ENCODE measurements around the gene CYB561.

CYB561 gene

DNA sequence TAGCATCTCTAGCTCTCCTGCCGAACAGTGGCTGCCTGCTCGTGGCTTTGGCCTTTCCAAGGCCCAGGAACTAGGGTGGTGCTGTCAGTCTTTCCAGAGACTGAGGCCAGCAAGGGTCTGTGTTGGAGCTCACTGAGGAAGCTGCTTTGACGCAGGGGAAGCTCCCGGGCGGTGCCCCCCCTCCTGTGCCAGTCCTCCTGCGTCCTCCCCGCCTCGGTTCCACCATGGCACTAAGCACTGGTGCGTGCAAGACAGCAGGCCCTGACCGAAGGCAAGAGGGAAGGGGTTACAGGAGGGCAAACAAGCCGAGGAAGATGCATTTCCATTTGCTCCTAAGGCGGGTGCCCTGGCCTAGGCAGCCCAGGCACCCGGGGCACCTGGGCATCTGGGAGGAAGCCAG, 4.5 kb downstream of the CYB561 start:
- TF ChIP-seq, protein P1, sequence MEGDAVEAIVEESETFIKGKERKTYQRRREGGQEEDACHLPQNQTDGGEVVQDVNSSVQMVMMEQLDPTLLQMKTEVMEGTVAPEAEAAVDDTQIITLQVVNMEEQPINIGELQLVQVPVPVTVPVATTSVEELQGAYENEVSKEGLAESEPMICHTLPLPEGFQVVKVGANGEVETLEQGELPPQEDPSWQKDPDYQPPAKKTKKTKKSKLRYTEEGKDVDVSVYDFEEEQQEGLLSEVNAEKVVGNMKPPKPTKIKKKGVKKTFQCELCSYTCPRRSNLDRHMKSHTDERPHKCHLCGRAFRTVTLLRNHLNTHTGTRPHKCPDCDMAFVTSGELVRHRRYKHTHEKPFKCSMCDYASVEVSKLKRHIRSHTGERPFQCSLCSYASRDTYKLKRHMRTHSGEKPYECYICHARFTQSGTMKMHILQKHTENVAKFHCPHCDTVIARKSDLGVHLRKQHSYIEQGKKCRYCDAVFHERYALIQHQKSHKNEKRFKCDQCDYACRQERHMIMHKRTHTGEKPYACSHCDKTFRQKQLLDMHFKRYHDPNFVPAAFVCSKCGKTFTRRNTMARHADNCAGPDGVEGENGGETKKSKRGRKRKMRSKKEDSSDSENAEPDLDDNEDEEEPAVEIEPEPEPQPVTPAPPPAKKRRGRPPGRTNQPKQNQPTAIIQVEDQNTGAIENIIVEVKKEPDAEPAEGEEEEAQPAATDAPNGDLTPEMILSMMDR (IDR thresholded peaks at IDR 0.05; ENCODE audit: low read depth, low read length): no peak
- Histone ChIP-seq H3K9me3 (ENCODE audit: severe bottlenecking) (no peaks in the 10 kb centered on the region), H3K27ac (peak overlapping the region; percentile 22; the same call in 1 of the 2 replicates), H3K4me3 (ENCODE audit: low read depth, low read length) (no peak overlapping the region), H3K27me3 (ENCODE audit: insufficient read depth, low read depth, severe bottlenecking) (no peaks in the 10 kb centered on the region), H3K36me3 (no peaks in the 10 kb centered on the region)
- DNase-seq: no peak

DNA sequence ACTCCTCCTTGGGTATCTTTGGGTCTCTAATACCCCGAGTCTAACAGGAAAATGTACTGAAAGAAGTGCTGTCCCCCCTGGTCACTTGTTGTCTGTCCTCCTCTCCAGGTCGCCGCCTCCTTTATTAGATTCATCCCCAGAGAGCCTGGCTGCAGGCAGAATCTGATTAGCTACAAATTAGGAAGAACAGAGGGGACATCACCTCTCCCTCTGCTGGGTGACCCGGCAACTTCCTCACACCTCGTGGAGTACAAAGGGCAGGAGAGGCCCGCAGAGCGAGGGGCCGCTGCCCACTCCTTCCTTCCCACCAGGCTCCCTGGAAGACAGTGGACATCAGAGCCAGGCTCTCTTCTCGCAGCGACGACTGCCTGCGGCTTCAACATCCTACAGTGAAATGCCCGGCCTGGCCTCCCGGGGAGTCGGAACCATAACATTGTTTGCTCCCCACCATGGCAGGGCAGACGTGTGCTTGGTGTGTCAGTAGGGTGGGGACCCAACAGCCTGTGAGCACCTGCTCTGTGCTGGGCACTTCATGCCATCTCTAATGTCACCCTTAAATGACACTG, 5.3 kb downstream of the CYB561 start:
- no peaks in the 10 kb centered on the region; the same call in 1 of the 2 replicates for H3K36me3 ChIP-seq
- DNase-seq: no peak
- TF ChIP-seq, protein P1 (IDR thresholded peaks at IDR 0.05; ENCODE audit: low read depth, low read length): no peak
- H3K4me3 ChIP-seq (ENCODE audit: low read depth, low read length): no peak overlapping the region
- H3K27ac ChIP-seq: no peak overlapping the region
- H3K9me3 ChIP-seq (ENCODE audit: severe bottlenecking): no peaks in the 10 kb centered on the region
- no peaks in the 10 kb centered on the region for H3K27me3 ChIP-seq (ENCODE audit: insufficient read depth, low read depth, severe bottlenecking)

DNA sequence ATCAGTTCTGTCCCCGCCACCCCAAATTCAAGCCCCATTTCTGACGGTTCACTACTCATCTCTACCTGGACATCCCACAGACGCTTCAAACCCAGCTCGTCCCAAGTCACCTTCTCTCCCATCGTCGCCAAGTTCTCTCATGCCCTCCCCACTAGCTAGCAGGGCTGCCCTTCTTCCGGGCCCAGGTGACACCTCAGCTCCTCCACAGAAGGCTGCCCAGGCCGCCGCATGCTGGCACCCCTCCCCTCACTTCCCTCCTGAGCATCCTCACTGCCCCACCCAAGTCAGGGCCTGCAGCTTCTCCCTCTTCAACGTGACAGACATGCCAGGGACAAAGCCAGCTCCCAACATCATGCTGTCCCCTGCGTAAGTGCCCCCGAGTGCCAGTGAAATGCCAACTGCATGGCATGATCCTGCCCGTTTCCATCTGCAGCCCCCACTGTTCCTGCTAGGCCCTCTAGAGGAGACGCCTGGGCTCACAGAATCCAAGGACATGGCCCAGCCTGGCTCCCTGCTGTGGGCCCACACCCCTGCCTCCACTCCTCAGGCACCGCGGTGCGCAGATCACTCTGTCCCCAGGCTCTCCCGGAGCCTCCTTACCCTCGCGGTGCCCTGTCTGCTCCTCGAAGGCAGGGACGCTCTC, 5.9 kb downstream of the CYB561 start:
- Histone ChIP-seq H3K36me3 (peaks cover 3% of the 10 kb centered on the region), H3K27ac (no peak overlapping the region), H3K27me3 (ENCODE audit: insufficient read depth, low read depth, severe bottlenecking) (no peaks in the 10 kb centered on the region), H3K9me3 (ENCODE audit: severe bottlenecking) (no peaks in the 10 kb centered on the region), H3K4me3 (ENCODE audit: low read depth, low read length) (no peak overlapping the region)
- TF ChIP-seq, protein P1 (IDR thresholded peaks at IDR 0.05; ENCODE audit: low read depth, low read length): peak; percentile 44; the same call in 1 of the 2 replicates
- no peak for DNase-seq

DNA sequence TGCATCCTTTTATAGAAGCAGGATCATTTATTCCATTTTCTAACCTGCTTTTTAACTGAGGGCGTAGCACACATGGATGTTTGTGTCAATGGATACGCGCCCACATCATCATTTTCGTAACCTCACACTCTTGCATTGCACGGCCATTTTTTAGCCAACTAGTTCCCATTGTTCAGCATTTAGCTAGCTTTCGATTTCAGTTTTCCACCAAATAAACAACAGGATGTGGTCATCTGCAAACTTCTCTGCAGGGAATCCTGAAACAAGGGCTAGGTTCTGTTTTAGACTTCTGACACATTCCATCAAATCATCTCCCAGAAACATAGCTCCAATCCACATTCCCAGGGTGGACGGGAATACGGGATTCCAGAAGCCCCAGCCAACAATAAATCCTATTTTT, 6.4 kb downstream of the CYB561 start:
- TF ChIP-seq, protein P1 (IDR thresholded peaks at IDR 0.05; ENCODE audit: low read depth, low read length): no peak
- Histone ChIP-seq H3K36me3 (peaks cover 9% of the 10 kb centered on the region), H3K4me3 (ENCODE audit: low read depth, low read length) (no peak overlapping the region), H3K27me3 (ENCODE audit: insufficient read depth, low read depth, severe bottlenecking) (no peaks in the 10 kb centered on the region), H3K9me3 (ENCODE audit: severe bottlenecking) (no peaks in the 10 kb centered on the region), H3K27ac (no peak overlapping the region)
- DNase-seq: no peak

DNA sequence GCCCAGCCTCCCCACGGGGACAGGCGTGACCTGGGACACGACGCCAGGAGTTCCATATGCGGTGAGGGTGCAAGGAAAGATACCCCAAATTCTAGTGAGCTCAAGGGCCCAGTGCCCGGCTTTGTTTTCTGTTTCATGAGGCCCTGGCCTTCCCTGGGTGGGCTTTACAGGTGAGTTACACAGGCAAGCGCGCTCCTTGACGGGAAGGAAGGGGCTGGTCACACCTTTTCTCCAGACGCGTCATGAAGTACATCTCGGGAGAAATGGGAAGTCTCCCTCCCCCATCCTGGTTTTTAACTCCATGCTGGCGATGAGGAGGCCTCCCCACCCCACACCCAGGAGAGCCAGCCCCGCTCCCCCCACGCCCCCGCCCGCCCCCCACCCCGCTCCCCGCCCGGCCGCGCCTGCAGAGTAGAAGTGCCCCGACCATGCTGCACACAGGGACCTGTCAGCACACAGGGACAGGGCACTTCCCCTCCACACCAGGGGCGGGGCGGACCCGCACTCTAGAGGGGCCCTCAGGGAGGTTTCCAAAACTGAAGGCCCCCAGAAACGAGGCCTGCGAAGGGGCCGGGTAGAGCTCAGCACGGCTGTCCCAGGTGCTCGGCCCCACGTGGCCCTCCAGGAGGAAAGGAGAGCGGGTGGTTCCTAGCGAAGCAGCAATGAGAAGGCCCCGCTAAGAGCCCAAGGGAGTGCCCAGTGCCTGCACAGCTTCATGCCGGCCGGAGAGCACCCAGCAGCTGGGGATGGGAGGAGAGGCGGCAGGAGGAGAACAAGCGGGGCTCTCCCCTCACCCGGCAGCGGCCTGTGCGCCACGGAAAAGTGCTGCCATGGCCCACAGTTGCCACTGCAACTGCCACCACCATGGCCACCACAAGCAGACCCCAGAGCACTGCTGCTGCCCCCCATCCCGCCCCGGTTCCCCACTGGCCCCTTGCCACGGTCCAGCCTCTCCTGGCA, 7.7 kb downstream of the CYB561 start:
- Histone ChIP-seq H3K4me3 (ENCODE audit: low read depth, low read length) (no peak overlapping the region), H3K9me3 (ENCODE audit: severe bottlenecking) (no peaks in the 10 kb centered on the region), H3K27ac (no peak overlapping the region), H3K36me3 (peaks cover 21% of the 10 kb centered on the region), H3K27me3 (ENCODE audit: insufficient read depth, low read depth, severe bottlenecking) (no peaks in the 10 kb centered on the region)
- TF ChIP-seq, protein P1 (IDR thresholded peaks at IDR 0.05; ENCODE audit: low read depth, low read length): no peak
- DNase-seq: no peak

All from WERI-Rb-1 (cell line).